K562 (cell line): ENCODE measurements around the gene PTP4A2. TPM values are rescaled to one million over a fixed set of nuclear protein-coding genes. Genes with fewer than 3 reads are reported as not detected.

Experiments used
- CLOCK ChIP-seq: fragments of 250-450 bp; sonication (Bioruptor Pico); IDR thresholded peaks from 2 replicates; pipeline ENCODE4 v1.4.0; 2020; ENCODE audit warnings: mild to moderate bottlenecking, moderate library complexity, borderline replicate concordance
- HNRNPUL1 ChIP-seq: fragments of 200-400 bp; formaldehyde crosslinking; IDR thresholded peaks from 2 replicates; pipeline ENCODE4 v1.6.1; 2017; ENCODE audit warnings: low read length
- NR3C1 ChIP-seq: sonication (generic); formaldehyde crosslinking; IDR thresholded peaks from 2 replicates; pipeline ENCODE4 v1.8.1; 2022; ENCODE audit warnings: missing genetic modification reagents
- OTX1 ChIP-seq: fragments of 450-650 bp; formaldehyde crosslinking; IDR thresholded peaks from 2 replicates; pipeline ENCODE4 v1.4.0; 2022; ENCODE audit warnings: mild to moderate bottlenecking
- PHF21A ChIP-seq: fragments of 450-650 bp; IDR thresholded peaks from 2 replicates; pipeline ENCODE4 v1.6.1; 2017; ENCODE audit warnings: low read depth, borderline replicate concordance
- PHF8 ChIP-seq: fragments of 200-600 bp; sonication (generic); IDR thresholded peaks from 2 replicates; pipeline ENCODE4 v1.6.1; 2012; ENCODE audit warnings: mixed run types, mild to moderate bottlenecking, inconsistent platforms, low read length, moderate library complexity, borderline replicate concordance
- PKNOX1 ChIP-seq: fragments of 450-650 bp; IDR thresholded peaks from 2 replicates; pipeline ENCODE4 v1.6.1; 2016
- PYGO2 ChIP-seq: fragments of 450-650 bp; IDR thresholded peaks from 2 replicates; pipeline ENCODE4 v1.6.1; 2016; ENCODE audit warnings: mild to moderate bottlenecking, missing genetic modification characterization, moderate library complexity, missing compliant biosample characterization
- RBM14 ChIP-seq: fragments of 200-400 bp; formaldehyde crosslinking; IDR thresholded peaks from 2 replicates; pipeline ENCODE4 v1.6.1; 2018; ENCODE audit warnings: low read depth, mild to moderate bottlenecking, low read length, moderate library complexity, borderline replicate concordance; ENCODE audit not compliant: insufficient read depth
- RNF2 ChIP-seq: sonication (generic); IDR thresholded peaks from 2 replicates; pipeline ENCODE4 v1.6.1; 2016
- THAP12 ChIP-seq: fragments of 250-450 bp; sonication (Bioruptor Pico); IDR thresholded peaks from 2 replicates; pipeline ENCODE4 v1.9.0; 2021; ENCODE audit warnings: mild to moderate bottlenecking, inconsistent platforms
- ZBTB26 ChIP-seq: fragments of 450-650 bp; formaldehyde crosslinking; IDR thresholded peaks from 2 replicates; pipeline ENCODE4 v1.4.0; 2022; ENCODE audit warnings: missing genetic modification characterization
- ZNF140 ChIP-seq: fragments of 250-450 bp; sonication (Bioruptor Pico); IDR thresholded peaks from 2 replicates; pipeline ENCODE4 v1.8.0; 2021; ENCODE audit warnings: moderate library complexity, mild to moderate bottlenecking, inconsistent platforms
- ZNF277 ChIP-seq: fragments of 250-450 bp; sonication (Bioruptor Pico); IDR thresholded peaks from 2 replicates; pipeline ENCODE4 v1.8.0; 2022; ENCODE audit warnings: inconsistent platforms, mild to moderate bottlenecking, moderate library complexity, borderline replicate concordance
- ZNF324 ChIP-seq: fragments of 250-450 bp; sonication (Bioruptor Pico); IDR thresholded peaks from 2 replicates; pipeline ENCODE4 v1.4.0; 2020; ENCODE audit warnings: mild to moderate bottlenecking
- ZNF57 ChIP-seq: fragments of 450-650 bp; formaldehyde crosslinking; IDR thresholded peaks from 2 replicates; pipeline ENCODE4 v1.4.0; 2020; ENCODE audit warnings: mild to moderate bottlenecking, moderate library complexity
- polyA plus RNA-seq, 8 experiments: library from polyadenylated mRNA; depleted of rRNA in 4 of 8; stranded (reverse) in 5 of 8; unstranded in 3 of 8; fragments of >200 nt; fragmentation: Nextera tagmentation in 2 of 8; fragmentation: Illumina TruSeq in 1 of 8; extraction: Ambion mirVana in 2 of 8; extraction: Trizol in 1 of 8; gene quantifications; 2 replicates each; pipeline versions ENCODE4 v1.2.1 to v1.2.3, GENCODE V29; 2011 to 2014; ENCODE audit warnings: inconsistent platforms in 1 of 8, missing spikeins in 1 of 8
- total RNA-seq, 7 experiments: library from RNA; depleted of rRNA in 6 of 7; stranded (reverse); fragments of >200 nt in 6 of 7; fragmentation: Illumina TruSeq in 2 of 7; extraction: Trizol in 2 of 7; gene quantifications; 2 replicates each; pipeline versions ENCODE4 v1.2.1 to v1.2.3, GENCODE V29; 2011 to 2021; ENCODE audit warnings: low replicate concordance in 1 of 7

Gene PTP4A2
- total and polyA plus RNA-seq, 9 of the 15 experiments (the other 6 are each of a cell fraction or from before 2014, with no cell fraction given) = 197 to 870 (median 480) TPM

GRCh38 chr1:31955917-31956736 is 18.0 kb upstream of the PTP4A2 start (continued):
- TF ChIP-seq ZNF277 (CRISPR knock-in tag) (no peak), PYGO2 (0 out of 2 replicates have a peak, but pooled peaks have one; percentile 25), ZNF57 (0 out of 2 replicates have a peak, but pooled peaks have one; percentile 56), HNRNPUL1 (no peak), RNF2 (peak; percentile 98), ZBTB26 (no peak), RBM14 (no peak), THAP12 (CRISPR knock-in tag) (no peak), ZNF324 (CRISPR knock-in tag) (no peak), PKNOX1 (peak; percentile 78), PHF21A (peak; percentile 36; the same call in 1 of the 2 replicates), NR3C1 (no peak), OTX1 (CRISPR knock-in tag) (peak; percentile 42; the same call in 1 of the 2 replicates), PHF8 (peak; percentile 37; the same call in 1 of the 2 replicates), CLOCK (no peak), ZNF140 (CRISPR knock-in tag) (no peak)
